ENCODE measurements around the gene FAM98C.
A peak's percentile ranks its signal among the peaks of the same experiment; 100 is the strongest.

The FAM98C gene

DNA sequence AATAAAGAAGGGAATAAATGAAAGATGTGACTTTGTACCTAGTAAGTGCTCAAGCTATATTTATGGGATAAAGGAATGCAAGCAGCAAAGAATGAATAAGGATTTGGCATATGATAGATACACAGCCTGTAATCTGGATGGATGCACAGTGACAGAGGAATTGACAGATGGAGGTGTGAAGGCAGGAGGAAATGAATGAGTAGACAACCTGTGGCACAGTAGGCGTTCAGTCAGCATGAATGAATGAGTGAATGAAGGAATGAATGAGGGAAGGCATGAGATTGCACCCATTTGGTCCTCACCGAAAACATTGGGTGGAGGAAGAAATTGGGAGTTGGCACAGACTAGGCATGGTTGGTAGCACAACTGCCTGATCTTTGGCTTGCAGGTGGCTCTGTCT lies 33.3 kb upstream of the FAM98C start:
- TF ChIP-seq POLR2A (IDR thresholded peaks at IDR 0.05; ENCODE audit: extremely low read depth, insufficient read length) = no peak
- TF ChIP-seq, protein P1, sequence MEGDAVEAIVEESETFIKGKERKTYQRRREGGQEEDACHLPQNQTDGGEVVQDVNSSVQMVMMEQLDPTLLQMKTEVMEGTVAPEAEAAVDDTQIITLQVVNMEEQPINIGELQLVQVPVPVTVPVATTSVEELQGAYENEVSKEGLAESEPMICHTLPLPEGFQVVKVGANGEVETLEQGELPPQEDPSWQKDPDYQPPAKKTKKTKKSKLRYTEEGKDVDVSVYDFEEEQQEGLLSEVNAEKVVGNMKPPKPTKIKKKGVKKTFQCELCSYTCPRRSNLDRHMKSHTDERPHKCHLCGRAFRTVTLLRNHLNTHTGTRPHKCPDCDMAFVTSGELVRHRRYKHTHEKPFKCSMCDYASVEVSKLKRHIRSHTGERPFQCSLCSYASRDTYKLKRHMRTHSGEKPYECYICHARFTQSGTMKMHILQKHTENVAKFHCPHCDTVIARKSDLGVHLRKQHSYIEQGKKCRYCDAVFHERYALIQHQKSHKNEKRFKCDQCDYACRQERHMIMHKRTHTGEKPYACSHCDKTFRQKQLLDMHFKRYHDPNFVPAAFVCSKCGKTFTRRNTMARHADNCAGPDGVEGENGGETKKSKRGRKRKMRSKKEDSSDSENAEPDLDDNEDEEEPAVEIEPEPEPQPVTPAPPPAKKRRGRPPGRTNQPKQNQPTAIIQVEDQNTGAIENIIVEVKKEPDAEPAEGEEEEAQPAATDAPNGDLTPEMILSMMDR (IDR thresholded peaks at IDR 0.05; ENCODE audit: low read depth, low read length) = no peak
- no peak for TF ChIP-seq MYC (IDR thresholded peaks at IDR 0.05; ENCODE audit: low read depth, low read length)
- TF ChIP-seq, protein P2, sequence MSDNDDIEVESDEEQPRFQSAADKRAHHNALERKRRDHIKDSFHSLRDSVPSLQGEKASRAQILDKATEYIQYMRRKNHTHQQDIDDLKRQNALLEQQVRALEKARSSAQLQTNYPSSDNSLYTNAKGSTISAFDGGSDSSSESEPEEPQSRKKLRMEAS (IDR thresholded peaks at IDR 0.05; ENCODE audit: low read depth, low read length) = no peak
- no peak overlapping the region for H3K4me3 ChIP-seq (ENCODE audit: low read depth, low read length)
- DNase-seq (ENCODE audit: low read depth) = no peak

DNA sequence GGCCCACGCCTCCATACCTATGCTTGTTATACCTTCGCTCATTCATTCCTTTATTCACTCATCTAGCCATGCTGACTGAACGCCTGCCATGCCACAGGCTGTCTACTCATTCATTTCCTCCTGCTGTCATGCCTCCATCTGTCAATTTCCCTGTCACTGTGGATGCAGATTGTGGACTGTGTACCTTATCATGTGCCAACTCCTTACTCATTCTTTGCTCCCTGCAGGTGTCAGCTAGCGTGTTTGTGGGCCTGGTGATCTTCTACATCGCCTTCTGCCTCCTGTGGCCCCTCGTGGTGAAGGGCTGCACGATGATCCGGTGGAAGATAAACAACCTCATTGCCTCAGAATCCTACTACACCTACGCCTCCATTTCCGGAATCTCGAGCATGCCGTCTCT lies 32.6 kb upstream of the FAM98C start:
- H3K4me3 ChIP-seq (ENCODE audit: low read depth, low read length) = no peak overlapping the region
- TF ChIP-seq, protein P1 (IDR thresholded peaks at IDR 0.05; ENCODE audit: low read depth, low read length) = no peak
- TF ChIP-seq MYC (IDR thresholded peaks at IDR 0.05; ENCODE audit: low read depth, low read length) = no peak
- no peak for TF ChIP-seq POLR2A (IDR thresholded peaks at IDR 0.05; ENCODE audit: extremely low read depth, insufficient read length)
- TF ChIP-seq, protein P2 (IDR thresholded peaks at IDR 0.05; ENCODE audit: low read depth, low read length) = no peak
- no peak for DNase-seq (ENCODE audit: low read depth)

DNA sequence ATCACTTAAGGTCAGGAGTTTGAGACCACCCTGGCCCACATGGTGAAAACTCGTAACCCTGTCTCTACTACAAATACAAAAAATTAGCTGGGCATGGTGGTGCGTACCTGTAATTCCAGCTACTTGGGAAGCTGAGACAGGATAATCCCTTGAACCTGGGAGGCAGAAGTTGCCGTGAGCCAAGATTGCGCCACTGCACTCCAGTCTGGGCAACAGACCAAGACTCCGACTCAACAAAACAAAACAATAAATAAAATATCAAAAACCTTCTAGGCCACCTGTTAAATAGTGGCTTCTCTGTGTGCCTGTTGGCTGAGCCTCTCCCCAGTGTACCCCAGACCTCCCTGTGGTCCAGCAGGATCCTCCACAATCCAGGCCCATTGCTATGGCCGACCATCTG lies 31.8 kb upstream of the FAM98C start:
- TF ChIP-seq MYC (IDR thresholded peaks at IDR 0.05; ENCODE audit: low read depth, low read length) (no peak), POLR2A (IDR thresholded peaks at IDR 0.05; ENCODE audit: extremely low read depth, insufficient read length) (no peak)
- TF ChIP-seq, protein P2 (IDR thresholded peaks at IDR 0.05; ENCODE audit: low read depth, low read length) = no peak
- TF ChIP-seq, protein P1 (IDR thresholded peaks at IDR 0.05; ENCODE audit: low read depth, low read length) = no peak

DNA sequence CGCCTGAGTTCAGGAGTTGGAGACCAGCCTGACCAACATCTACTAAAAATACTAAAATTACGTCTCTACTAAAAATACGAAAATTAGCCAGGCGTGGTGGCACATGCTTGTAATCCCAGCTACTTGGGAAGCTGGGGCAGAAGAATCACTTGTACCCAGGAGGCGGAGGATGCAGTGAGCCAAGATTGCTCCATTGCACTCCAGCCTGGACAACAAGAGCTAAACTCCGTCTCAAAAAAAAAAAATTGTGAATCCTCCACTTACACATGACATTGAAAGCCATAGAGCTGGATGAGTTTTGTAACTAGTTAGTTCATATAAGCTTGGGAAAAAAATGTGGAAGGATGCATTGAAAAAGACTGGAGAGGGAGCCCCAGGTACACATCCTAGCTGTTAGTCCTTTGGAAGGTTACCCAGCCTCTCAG lies 29.0 kb upstream of the FAM98C start:
- peak overlapping the region; percentile 56 for H3K4me3 ChIP-seq (ENCODE audit: low read depth, low read length)
- DNase-seq (ENCODE audit: low read depth) = no peak
- TF ChIP-seq, protein P2 (IDR thresholded peaks at IDR 0.05; ENCODE audit: low read depth, low read length) = no peak

More for the DNA sequence above, 31.8 kb upstream of the FAM98C start:
- DNase-seq (ENCODE audit: low read depth) = no peak
- no peak overlapping the region for H3K4me3 ChIP-seq (ENCODE audit: low read depth, low read length)

DNA sequence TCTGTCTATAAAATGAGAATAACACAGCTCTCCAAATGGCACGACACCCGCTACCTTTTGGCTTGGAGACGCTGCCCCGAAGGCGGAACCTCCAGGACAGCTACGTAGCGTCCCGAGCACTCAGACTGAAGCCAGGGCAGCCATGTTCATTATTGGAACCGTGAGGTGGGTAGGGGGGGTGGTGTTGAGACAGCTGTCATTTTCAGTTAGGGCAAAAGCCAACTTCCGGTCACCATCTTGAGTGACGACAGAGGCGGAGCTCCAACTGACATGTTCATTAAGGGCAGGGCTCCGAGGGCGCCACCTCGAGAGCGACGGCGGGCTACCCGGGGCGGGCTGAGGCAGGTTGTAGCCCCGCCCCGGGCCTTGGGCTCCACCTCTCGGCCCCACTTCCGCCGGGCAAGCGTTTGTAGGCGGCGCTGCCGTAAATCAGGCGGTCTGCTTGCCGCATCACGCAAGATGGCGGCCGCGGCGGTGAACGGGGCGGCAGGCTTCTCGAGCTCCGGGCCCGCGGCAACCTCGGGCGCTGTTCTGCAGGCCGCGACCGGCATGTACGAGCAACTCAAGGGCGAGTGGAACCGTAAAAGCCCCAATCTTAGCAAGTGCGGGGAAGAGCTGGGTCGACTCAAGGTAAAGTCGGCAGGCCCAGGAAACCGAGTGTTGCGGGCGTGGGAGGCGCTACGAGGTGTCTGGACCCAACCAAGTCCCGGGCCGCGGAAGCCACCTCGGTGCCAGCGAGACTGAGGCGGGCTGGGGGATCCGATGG lies 28.4 kb upstream of the FAM98C start, which contains the start of gene PSMD8:
PSMD8 (plus strand) TSS at position 240 of the 766 bp plus-strand sequence; CDS start at position 271, 31 bp downstream.
- TF ChIP-seq POLR2A (IDR thresholded peaks at IDR 0.05; ENCODE audit: extremely low read depth, insufficient read length) (peak; percentile 82), MYC (IDR thresholded peaks at IDR 0.05; ENCODE audit: low read depth, low read length) (no peak)
- TF ChIP-seq, protein P2 (IDR thresholded peaks at IDR 0.05; ENCODE audit: low read depth, low read length) = peak; percentile 56; the same call in 1 of the 2 replicates
- TF ChIP-seq, protein P1 (IDR thresholded peaks at IDR 0.05; ENCODE audit: low read depth, low read length) = peak; percentile 6
- H3K4me3 ChIP-seq (ENCODE audit: low read depth, low read length) = peak within 1 kb of the TSS; percentile 87
- DNase-seq (ENCODE audit: low read depth) = peak; percentile 98

DNA sequence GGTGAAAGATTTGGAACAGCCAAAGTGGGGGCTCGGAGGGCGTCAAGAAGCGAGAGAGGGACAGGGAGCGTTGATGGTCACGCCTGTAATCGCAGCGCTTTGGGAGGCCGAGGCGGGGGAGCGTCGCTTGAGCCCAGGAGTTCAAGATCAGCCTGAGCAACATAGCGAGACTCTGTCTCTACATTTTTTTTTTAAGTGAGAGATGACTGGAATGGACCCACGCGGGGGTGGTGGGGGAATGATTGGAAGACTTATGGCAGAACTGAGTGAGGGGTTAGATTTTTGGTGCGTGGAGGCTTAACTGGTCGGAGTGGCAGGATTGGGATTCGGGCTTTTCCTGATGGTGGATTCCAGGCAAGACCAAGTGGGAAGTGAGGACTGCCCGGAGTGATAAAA lies 27.8 kb upstream of the FAM98C start:
- no peak for TF ChIP-seq MYC (IDR thresholded peaks at IDR 0.05; ENCODE audit: low read depth, low read length)
- TF ChIP-seq, protein P2 (IDR thresholded peaks at IDR 0.05; ENCODE audit: low read depth, low read length) = no peak
- no peak for DNase-seq (ENCODE audit: low read depth)

More for the DNA sequence above, 27.8 kb upstream of the FAM98C start:
- H3K4me3 ChIP-seq (ENCODE audit: low read depth, low read length) = peak overlapping the region; percentile 87
